ENCODE measurements around the gene TMC2.

Gene TMC2

GRCh38 chr20:2610326-2610725, 74.0 kb downstream of the TMC2 start:
- H3K4me3 ChIP-seq (ENCODE audit: low read depth, low read length), result no peak overlapping the region
- in situ Hi-C loops (cut with HindIII; ENCODE audit: low sequenced_read_pairs), result no loop called here
- DNase-seq (ENCODE audit: low read depth), result no peak
- no peak for TF ChIP-seq CTCF (IDR thresholded peaks at IDR 0.05; ENCODE audit: low read depth, low read length, missing control alignments)

DNA sequence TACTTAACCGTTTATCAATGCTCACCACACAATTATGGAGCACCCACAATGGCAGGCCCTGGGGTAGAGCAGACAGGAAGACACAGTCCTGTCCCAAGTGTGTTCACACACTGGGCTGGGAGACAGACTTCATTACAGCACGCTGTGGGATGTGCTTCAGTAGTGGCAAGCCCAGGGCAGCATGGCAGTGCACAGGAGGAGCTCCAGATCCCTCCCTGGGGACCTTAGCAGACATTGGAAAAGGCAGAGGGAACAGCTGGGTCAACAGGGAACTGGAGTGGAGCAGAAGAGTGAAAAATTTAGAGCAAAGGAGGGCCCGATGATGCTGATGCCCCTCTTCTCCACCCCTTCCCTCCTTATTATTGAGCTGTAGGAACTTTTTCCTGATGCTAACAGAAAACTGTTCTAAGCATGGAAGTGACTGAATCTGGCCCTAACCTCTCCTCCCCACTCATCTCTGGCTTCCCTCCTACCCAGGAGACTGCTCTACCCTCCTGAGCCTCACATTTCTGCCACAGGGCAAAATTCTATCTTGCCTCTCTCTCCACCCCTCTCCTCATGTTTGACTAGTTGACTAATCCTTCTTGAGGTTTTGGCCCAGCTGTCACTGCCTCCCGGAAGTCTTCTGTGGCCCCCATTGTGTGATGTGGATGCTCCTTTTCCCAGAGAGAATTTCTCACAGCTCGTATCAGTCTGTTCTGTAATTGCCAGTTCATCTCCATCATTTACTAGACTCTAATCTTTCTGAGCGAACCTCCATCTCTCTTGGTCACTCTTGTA, 74.8 kb downstream of the TMC2 start:
- DNase-seq (ENCODE audit: low read depth), result no peak
- in situ Hi-C loops (cut with HindIII; ENCODE audit: low sequenced_read_pairs), result no loop called here
- no peak overlapping the region for H3K4me3 ChIP-seq (ENCODE audit: low read depth, low read length)
- no peak for TF ChIP-seq CTCF (IDR thresholded peaks at IDR 0.05; ENCODE audit: low read depth, low read length, missing control alignments)

- no peak for TF ChIP-seq CTCF (IDR thresholded peaks at IDR 0.05; ENCODE audit: low read depth, low read length, missing control alignments)
- H3K4me3 ChIP-seq (ENCODE audit: low read depth, low read length), result no peak overlapping the region
- DNase-seq (ENCODE audit: low read depth), result no peak
- in situ Hi-C loops (cut with HindIII; ENCODE audit: low sequenced_read_pairs), result no loop called here
Observed at GRCh38 chr20:2612073-2612472, 75.7 kb downstream of the TMC2 start.

GRCh38 chr20:2616634-2617033, 80.3 kb downstream of the TMC2 start:
- no peak for TF ChIP-seq CTCF (IDR thresholded peaks at IDR 0.05; ENCODE audit: low read depth, low read length, missing control alignments)
- in situ Hi-C loops (cut with HindIII; ENCODE audit: low sequenced_read_pairs), result no loop called here
- DNase-seq (ENCODE audit: low read depth), result peak; percentile 11
- H3K4me3 ChIP-seq (ENCODE audit: low read depth, low read length), result no peak overlapping the region

DNA sequence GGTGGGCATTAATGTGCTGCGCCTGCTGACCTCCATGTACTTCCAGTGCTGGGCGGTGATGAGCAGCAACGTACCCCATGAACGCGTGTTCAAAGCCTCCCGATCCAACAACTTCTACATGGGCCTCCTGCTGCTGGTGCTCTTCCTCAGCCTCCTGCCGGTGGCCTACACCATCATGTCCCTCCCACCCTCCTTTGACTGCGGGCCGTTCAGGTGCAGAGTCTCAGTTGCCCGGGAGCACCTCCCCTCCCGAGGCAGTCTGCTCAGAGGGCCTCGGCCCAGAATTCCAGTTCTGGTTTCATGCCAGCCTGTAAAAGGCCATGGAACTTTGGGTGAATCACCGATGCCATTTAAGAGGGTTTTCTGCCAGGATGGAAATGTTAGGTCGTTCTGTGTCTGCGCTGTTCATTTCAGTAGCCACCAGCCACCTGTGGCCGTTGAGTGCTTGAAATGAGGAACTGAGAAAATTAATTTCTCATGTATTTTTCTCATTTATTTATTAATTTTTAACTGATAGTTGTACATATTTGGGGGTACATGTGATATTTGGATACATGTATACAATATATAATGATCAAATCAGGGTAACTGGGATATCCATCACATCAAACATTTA, 80.8 kb downstream of the TMC2 start:
- TF ChIP-seq CTCF (IDR thresholded peaks at IDR 0.05; ENCODE audit: low read depth, low read length, missing control alignments), result no peak

GRCh38 chr20:2618815-2619214, 82.4 kb downstream of the TMC2 start:
- H3K4me3 ChIP-seq (ENCODE audit: low read depth, low read length), result no peak overlapping the region
- DNase-seq (ENCODE audit: low read depth), result no peak
- in situ Hi-C loops (cut with HindIII; ENCODE audit: low sequenced_read_pairs), result no loop called here
- no peak for TF ChIP-seq CTCF (IDR thresholded peaks at IDR 0.05; ENCODE audit: low read depth, low read length, missing control alignments)

More for the DNA sequence above, 80.8 kb downstream of the TMC2 start:
- H3K4me3 ChIP-seq (ENCODE audit: low read depth, low read length), result no peak overlapping the region
- in situ Hi-C loops (cut with HindIII; ENCODE audit: low sequenced_read_pairs), result no loop called here
- DNase-seq (ENCODE audit: low read depth), result no peak

All from astrocyte of the cerebellum (primary cell).